Trophoblast cell (in vitro differentiated cells and primary cell): ENCODE measurements around the gene PLA2G2D.

Experiments used
- DNase-seq, 2 donors: peaks; one replicate each; pipeline ENCODE4 v3.0.0-alpha.2; 2016
- H2AFZ ChIP-seq: 2 replicates; pipeline ENCODE4 v1.6.1; 2013; ENCODE audit warnings: low read length, moderate library complexity, mild to moderate bottlenecking; ENCODE audit not compliant: insufficient read depth, poor library complexity
- H2AK5ac ChIP-seq: 2 replicates; pipeline ENCODE4 v1.6.1; 2013; ENCODE audit warnings: mild to moderate bottlenecking, low read length
- H2BK120ac ChIP-seq: 2 replicates; pipeline ENCODE4 v1.6.1; 2013; ENCODE audit warnings: low read length, mild to moderate bottlenecking, moderate library complexity; ENCODE audit not compliant: insufficient read depth, poor library complexity
- H2BK12ac ChIP-seq: 2 replicates; pipeline ENCODE4 v1.6.1; 2013; ENCODE audit warnings: mild to moderate bottlenecking, low read length, moderate library complexity
- H2BK5ac ChIP-seq: 2 replicates; pipeline ENCODE4 v1.6.1; 2013; ENCODE audit warnings: low read length, low read depth, moderate library complexity, mild to moderate bottlenecking; ENCODE audit not compliant: poor library complexity
- H3K14ac ChIP-seq: 2 replicates; pipeline ENCODE4 v1.6.1; 2013; ENCODE audit warnings: mild to moderate bottlenecking, low read length
- H3K18ac ChIP-seq: 2 replicates; pipeline ENCODE4 v1.6.1; 2013; ENCODE audit warnings: mild to moderate bottlenecking, low read length
- H3K23ac ChIP-seq: 2 replicates; pipeline ENCODE4 v1.6.1; 2013; ENCODE audit warnings: low read length
- H3K27ac ChIP-seq: 2 replicates; pipeline ENCODE4 v1.5.1; 2013; ENCODE audit warnings: low read depth, mild to moderate bottlenecking, inconsistent platforms, low read length, moderate library complexity
- H3K27me3 ChIP-seq: 2 replicates; pipeline ENCODE4 v1.6.1; 2013; ENCODE audit warnings: inconsistent platforms, mild to moderate bottlenecking, low read length, moderate library complexity; ENCODE audit not compliant: insufficient read depth
- H3K36me3 ChIP-seq, 2 experiments: 1 replicate in 1 of 2; 2 replicates in 1 of 2; pipeline ENCODE4 v1.6.1; 2013; ENCODE audit warnings: low read length in 2 of 2, mild to moderate bottlenecking in 2 of 2, moderate library complexity in 1 of 2; ENCODE audit not compliant: insufficient read depth in 2 of 2, control insufficient read depth in 1 of 2
- H3K4ac ChIP-seq: 2 replicates; pipeline ENCODE4 v1.6.1; 2013; ENCODE audit warnings: low read depth, mild to moderate bottlenecking, low read length, moderate library complexity
- H3K4me1 ChIP-seq, 2 experiments: 1 replicate in 1 of 2; 2 replicates in 1 of 2; pipeline ENCODE4 v1.6.1; 2013; ENCODE audit warnings: low read length in 2 of 2, mild to moderate bottlenecking in 2 of 2, moderate library complexity in 1 of 2; ENCODE audit not compliant: insufficient read depth in 2 of 2, control insufficient read depth in 1 of 2
- H3K4me2 ChIP-seq: 2 replicates; pipeline ENCODE4 v1.6.1; 2013; ENCODE audit warnings: inconsistent platforms, mild to moderate bottlenecking, low read length, moderate library complexity
- H3K4me3 ChIP-seq: 2 replicates; pipeline ENCODE4 v1.5.1; 2013; ENCODE audit warnings: mild to moderate bottlenecking, low read depth, low read length, inconsistent platforms
- H3K79me1 ChIP-seq: one replicate; pipeline ENCODE4 v1.6.1; 2013; ENCODE audit warnings: low read length
- H3K79me2 ChIP-seq: 2 replicates; pipeline ENCODE4 v1.6.1; 2013; ENCODE audit warnings: low read length, mild to moderate bottlenecking; ENCODE audit not compliant: control insufficient read depth, insufficient read depth, poor library complexity
- H3K9ac ChIP-seq: 2 replicates; pipeline ENCODE4 v1.6.1; 2013; ENCODE audit warnings: mild to moderate bottlenecking, low read length
- H3K9me3 ChIP-seq: 2 replicates; pipeline ENCODE4 v1.6.1; 2013; ENCODE audit warnings: low read depth, mild to moderate bottlenecking, control low read depth, inconsistent platforms, low read length; ENCODE audit not compliant: insufficient read depth
- H4K12ac ChIP-seq: 2 replicates; pipeline ENCODE4 v1.6.1; 2013; ENCODE audit warnings: low read depth, mild to moderate bottlenecking, low read length, moderate library complexity
- H4K8ac ChIP-seq: 2 replicates; pipeline ENCODE4 v1.6.1; 2013; ENCODE audit warnings: low read depth, mild to moderate bottlenecking, low read length, moderate library complexity
- H4K91ac ChIP-seq: one replicate; pipeline ENCODE4 v1.6.1; 2013; ENCODE audit warnings: low read depth, mild to moderate bottlenecking, low read length, moderate library complexity
- WGBS: extraction: QIAGEN DNeasy Blood & Tissue Kit; methylation state at CpG from one replicate; pipeline ENCODE4 v1.1.7; 2013; ENCODE audit warnings: missing lambda C conversion rate; ENCODE audit not compliant: insufficient read length, insufficient coverage; ENCODE audit errors: extremely low coverage; 5-methylcytosine and 5-hydroxymethylcytosine counted together

Gene PLA2G2D

GRCh38 chr1:20141466-20141865, 22.1 kb upstream of the PLA2G2D start:
- no peak overlapping the region for H3K4ac ChIP-seq
- H4K91ac ChIP-seq, result no peak overlapping the region
- no peak overlapping the region for H2BK12ac ChIP-seq
- H3K23ac ChIP-seq, result no peak overlapping the region
- no peaks in the 10 kb centered on the region for H3K79me2 ChIP-seq
- H2AK5ac ChIP-seq, result no peak overlapping the region
- H4K12ac ChIP-seq, result no peak overlapping the region
- H3K27ac ChIP-seq, result no peak overlapping the region
- no peak overlapping the region for H4K8ac ChIP-seq
- H2BK120ac ChIP-seq, result no peak overlapping the region
- H3K79me1 ChIP-seq, result no peaks in the 10 kb centered on the region
- no peak overlapping the region for H3K14ac ChIP-seq
- H3K36me3 ChIP-seq, result no peaks in the 10 kb centered on the region
- H3K4me1 ChIP-seq, result peaks cover 7 to 11% of the 10 kb centered on the region in 2 experiments
- H3K9me3 ChIP-seq, result no peaks in the 10 kb centered on the region
- H3K4me2 ChIP-seq, result no peak overlapping the region
- no peak overlapping the region for H2AFZ ChIP-seq
- no CpG with 5 or more reads among the region's 7 CpGs for WGBS
- H3K9ac ChIP-seq, result no peak overlapping the region
- H3K27me3 ChIP-seq, result no peaks in the 10 kb centered on the region
- H3K18ac ChIP-seq, result no peak overlapping the region
- H3K4me3 ChIP-seq, result no peak overlapping the region
- no peak for DNase-seq
- H2BK5ac ChIP-seq, result no peak overlapping the region

- Histone ChIP-seq H4K12ac (no peak overlapping the region), H3K4me1 (peaks cover 7 to 11% of the 10 kb centered on the region in 2 experiments), H3K79me2 (no peaks in the 10 kb centered on the region), H2BK5ac (no peak overlapping the region), H3K4me3 (no peak overlapping the region), H3K79me1 (no peaks in the 10 kb centered on the region), H3K9ac (no peak overlapping the region), H2AK5ac (no peak overlapping the region), H2AFZ (no peak overlapping the region), H4K91ac (no peak overlapping the region), H3K4me2 (no peak overlapping the region), H3K9me3 (no peaks in the 10 kb centered on the region), H2BK12ac (no peak overlapping the region), H3K4ac (no peak overlapping the region), H3K14ac (no peak overlapping the region), H3K36me3 (no peaks in the 10 kb centered on the region), H3K23ac (no peak overlapping the region), H2BK120ac (no peak overlapping the region), H3K18ac (no peak overlapping the region), H4K8ac (no peak overlapping the region), H3K27me3 (no peaks in the 10 kb centered on the region), H3K27ac (no peak overlapping the region)
- no peak for DNase-seq
- WGBS, result no CpG with 5 or more reads among the region's 9 CpGs
Measured at GRCh38 chr1:20141001-20141400, 21.7 kb upstream of the PLA2G2D start.

- Histone ChIP-seq H3K27me3 (no peaks in the 10 kb centered on the region), H3K18ac (no peak overlapping the region), H3K9me3 (no peaks in the 10 kb centered on the region), H3K4me2 (no peak overlapping the region), H3K4me3 (no peak overlapping the region), H2BK5ac (no peak overlapping the region), H3K79me2 (no peaks in the 10 kb centered on the region), H3K14ac (no peak overlapping the region), H2AFZ (no peak overlapping the region), H2BK12ac (no peak overlapping the region), H3K4me1 (peaks cover 7 to 11% of the 10 kb centered on the region in 2 experiments), H3K9ac (no peak overlapping the region), H4K8ac (no peak overlapping the region), H3K4ac (no peak overlapping the region), H3K79me1 (no peaks in the 10 kb centered on the region), H3K36me3 (no peaks in the 10 kb centered on the region), H2AK5ac (no peak overlapping the region), H2BK120ac (no peak overlapping the region), H3K23ac (no peak overlapping the region), H4K12ac (no peak overlapping the region), H3K27ac (no peak overlapping the region), H4K91ac (no peak overlapping the region)
- no CpG with 5 or more reads among the region's 13 CpGs for WGBS
- no peak for DNase-seq
Measured at GRCh38 chr1:20139776-20140612, 20.7 kb upstream of the PLA2G2D start.

- H3K9me3 ChIP-seq, result no peaks in the 10 kb centered on the region
- WGBS, result no CpG with 5 or more reads among the region's 9 CpGs
Measured at GRCh38 chr1:20138961-20139550, 19.7 kb upstream of the PLA2G2D start, which contains the start of gene PLA2G2F. TSS of gene PLA2G2F (plus strand) at chr1:20139323. CDS start at chr1:20139428, 105 bp downstream.

More at GRCh38 chr1:20138961-20139550, 19.7 kb upstream of the PLA2G2D start, which contains the start of gene PLA2G2F:
- peak in 1 of 2 donors; percentile 9 for DNase-seq
- H4K12ac ChIP-seq, result no peak within 1 kb of the TSS
- no peaks in the 10 kb centered on the region for H3K36me3 ChIP-seq
- no peak within 1 kb of the TSS for H3K23ac ChIP-seq
- no peaks in the 10 kb centered on the region for H3K27me3 ChIP-seq
- H3K14ac ChIP-seq, result no peak within 1 kb of the TSS
- H4K8ac ChIP-seq, result peak within 1 kb of the TSS; percentile 28
- H3K9ac ChIP-seq, result no peak within 1 kb of the TSS
- no peak within 1 kb of the TSS for H3K4ac ChIP-seq
- H3K79me2 ChIP-seq, result no peaks in the 10 kb centered on the region
- H3K18ac ChIP-seq, result no peak within 1 kb of the TSS
- no peak within 1 kb of the TSS for H3K4me3 ChIP-seq
- H2BK120ac ChIP-seq, result peak within 1 kb of the TSS; percentile 48
- H4K91ac ChIP-seq, result peak within 1 kb of the TSS; percentile 20
- H3K27ac ChIP-seq, result no peak within 1 kb of the TSS
- H2AFZ ChIP-seq, result no peak within 1 kb of the TSS
- H3K4me1 ChIP-seq, result peaks cover 7 to 11% of the 10 kb centered on the region in 2 experiments
- no peaks in the 10 kb centered on the region for H3K79me1 ChIP-seq
- no peak within 1 kb of the TSS for H2AK5ac ChIP-seq
- H2BK12ac ChIP-seq, result no peak within 1 kb of the TSS
- H3K4me2 ChIP-seq, result no peak within 1 kb of the TSS
- no peak within 1 kb of the TSS for H2BK5ac ChIP-seq
